Left hindlimb (tissue), 1 donor: ENCODE data around the gene RBP3.

ENCODE experiments used
- DNase-seq: peaks from one replicate; pipeline ENCODE4 v3.0.0-alpha.2; 2018

Gene RBP3

DNA sequence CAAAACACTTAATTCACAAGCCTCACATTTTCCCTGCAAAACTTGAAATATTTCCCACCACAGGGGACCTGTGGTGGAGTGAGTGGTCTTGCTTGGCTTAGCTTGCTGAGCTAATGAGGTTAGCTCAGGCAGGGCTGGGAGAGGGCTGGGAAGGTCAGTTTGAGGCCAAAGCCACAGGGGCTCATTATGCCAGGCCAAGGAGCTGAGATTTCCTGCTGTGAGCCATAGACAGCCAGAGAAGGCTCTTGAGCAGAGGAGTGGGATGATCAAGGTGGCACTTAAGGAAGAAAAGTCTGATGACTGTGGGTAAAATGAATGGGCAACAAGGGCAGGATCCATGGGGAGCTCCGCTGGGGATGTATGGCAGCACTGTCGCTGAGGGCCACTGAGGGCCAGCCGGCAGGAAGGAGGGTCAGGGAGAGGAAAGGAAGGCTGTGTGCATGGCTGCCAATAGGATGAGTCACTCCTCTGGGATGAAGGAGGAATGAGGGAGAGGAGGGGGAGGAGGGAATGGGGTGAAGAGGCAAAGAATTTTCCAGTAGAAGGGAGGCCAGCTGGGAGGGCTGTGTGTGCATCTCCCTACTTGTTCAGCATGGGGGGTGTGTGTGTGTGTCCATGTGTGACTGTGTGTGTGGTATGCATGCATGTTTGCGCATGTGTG, 54.6 kb downstream of the RBP3 start:
- peak; percentile 76 for DNase-seq

DNA sequence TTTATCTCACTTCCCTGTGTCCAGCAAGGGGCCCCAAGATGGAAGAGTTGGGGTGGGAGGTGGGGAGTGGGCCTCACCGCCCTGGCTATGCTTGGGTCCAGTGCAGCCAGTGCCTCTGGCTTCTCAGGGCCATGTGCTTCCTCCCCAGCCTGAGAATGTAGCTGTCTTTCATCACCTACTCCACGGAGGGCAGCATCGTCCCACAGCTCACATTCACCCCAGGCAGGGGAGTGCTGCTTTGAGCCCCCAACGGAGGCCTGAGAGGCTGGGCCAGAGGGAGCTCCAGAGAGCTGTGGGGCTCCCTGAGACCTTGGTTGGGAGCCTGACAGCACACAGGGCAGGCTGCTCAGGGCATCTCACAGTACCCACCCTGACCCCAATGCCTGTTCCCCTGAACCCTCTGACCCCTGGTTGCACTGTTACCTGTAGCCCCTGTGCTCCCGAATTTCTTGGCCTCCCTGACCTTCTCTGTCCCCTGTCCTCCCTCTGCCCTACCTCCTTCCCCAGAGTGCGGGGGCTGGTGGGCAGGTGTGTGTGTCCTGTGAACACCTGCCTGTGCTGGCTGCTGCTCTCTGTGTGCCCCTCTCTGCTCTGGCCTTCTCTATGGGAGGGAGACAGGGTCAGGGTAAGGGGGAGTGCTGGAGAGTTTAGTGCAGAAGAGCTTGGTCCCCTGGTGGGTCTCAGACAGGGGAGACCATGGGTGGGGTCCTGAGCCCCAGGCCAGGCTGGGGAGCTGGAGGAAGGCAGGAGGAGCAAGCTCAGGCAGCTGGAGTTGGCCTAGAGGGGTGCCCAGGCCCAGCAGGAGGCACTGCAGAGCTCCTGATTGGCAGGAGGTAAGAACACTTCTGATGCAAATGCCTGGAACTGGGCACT, 55.5 kb downstream of the RBP3 start:
- no peak for DNase-seq

DNA sequence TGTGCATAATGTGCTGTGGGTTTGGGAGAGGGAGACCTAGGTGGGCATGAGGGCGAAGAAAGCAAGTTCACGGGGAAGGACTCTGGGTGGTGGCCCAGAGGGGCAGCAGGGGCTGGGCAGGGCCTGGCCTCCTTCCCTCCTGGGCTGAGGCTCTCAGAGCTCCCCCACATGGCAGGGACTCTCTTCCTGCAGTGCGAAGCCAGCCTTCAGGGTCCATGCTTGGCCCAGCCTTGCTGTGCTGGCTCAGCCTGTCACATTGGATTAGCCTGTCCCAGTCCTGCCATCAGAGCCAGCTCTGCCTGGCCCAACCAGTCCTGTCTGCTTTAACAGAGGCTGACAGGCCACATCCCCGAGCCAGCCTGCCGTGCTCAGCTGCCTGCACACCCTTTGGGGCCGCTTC, 56.3 kb downstream of the RBP3 start:
- DNase-seq, result no peak

DNA sequence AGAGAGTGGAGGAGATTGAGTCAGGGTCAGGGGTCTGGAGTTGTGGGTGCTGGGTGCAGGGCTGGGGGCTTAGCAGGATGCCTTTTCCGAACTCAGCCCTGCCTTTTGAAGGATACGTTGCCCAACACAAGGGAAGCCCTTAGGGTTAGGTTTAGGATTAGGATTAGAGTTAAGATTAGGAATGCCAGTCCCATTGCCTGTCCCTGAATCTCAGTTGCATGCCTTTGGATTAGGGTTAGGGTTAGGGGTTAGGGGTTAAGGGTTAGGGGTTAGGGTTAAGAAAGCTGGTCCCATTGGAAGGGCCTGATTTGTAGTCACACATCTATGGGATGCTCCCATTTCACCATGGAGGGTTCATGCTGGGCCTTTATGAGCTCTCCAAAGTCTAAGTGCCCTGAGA, 56.8 kb downstream of the RBP3 start:
- no peak for DNase-seq

DNA sequence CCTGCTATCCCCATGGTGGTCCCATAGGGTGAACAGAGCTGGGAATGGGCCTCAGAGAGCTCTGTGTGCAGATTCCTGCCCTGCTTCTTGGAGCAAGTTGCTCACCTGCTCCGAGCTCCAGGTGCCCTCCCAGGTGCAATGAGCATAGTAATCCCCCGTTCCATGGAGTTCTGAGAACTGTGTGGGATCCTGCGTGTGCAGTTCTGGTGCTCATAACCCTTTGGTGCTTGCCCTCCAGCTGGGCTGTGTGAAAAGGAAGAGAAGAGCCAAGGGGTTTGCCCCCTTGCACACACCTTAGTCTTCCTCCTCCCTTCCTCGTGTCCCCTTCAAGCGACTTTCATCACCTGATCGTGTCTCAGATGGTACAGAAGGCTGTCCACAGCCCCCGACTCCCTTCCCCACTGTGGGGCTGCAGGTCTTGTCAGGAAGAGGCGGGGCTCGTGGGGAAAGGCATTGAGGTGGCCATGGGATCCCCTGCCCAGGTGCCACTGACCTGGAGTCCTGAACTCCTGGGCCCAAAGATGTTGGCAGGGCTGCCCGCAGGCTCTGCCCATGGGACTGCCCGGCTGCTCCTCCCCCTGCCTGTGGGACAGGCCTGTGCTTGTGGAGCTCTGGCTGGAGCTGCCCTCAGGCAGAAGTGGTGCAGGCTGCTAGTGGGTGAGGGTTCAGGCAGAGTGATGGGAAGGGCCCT, 57.8 kb downstream of the RBP3 start:
- DNase-seq, result no peak

GRCh38 chr10:47406548-47406869, 58.3 kb downstream of the RBP3 start:
- no peak for DNase-seq

GRCh38 chr10:47406870-47407691, 58.9 kb downstream of the RBP3 start:
- no peak for DNase-seq
